Type B pancreatic cell (in vitro differentiated cells): ENCODE measurements around the gene DST. TPM values are rescaled to one million over a fixed set of nuclear protein-coding genes. Genes with fewer than 3 reads are reported as not detected.
A peak's percentile ranks its signal among the peaks of the same experiment; 100 is the strongest.

Source experiments
- DNase-seq: peaks from one replicate; pipeline ENCODE4 v3.0.0; 2021; ENCODE audit warnings: mixed read lengths; ENCODE audit not compliant: unreplicated experiment; ENCODE audit errors: extremely low spot score
- H3K27ac Mint-ChIP-seq: 2 replicates; pipeline ENCODE4 v1.8.0; 2021; ENCODE audit warnings: mild to moderate bottlenecking, mixed read lengths
- H3K27me3 Mint-ChIP-seq: 2 replicates; pipeline ENCODE4 v1.8.0; 2021; ENCODE audit warnings: mixed read lengths
- H3K36me3 Mint-ChIP-seq: 2 replicates; pipeline ENCODE4 v1.8.0; 2021; ENCODE audit warnings: mixed read lengths
- H3K4me1 Mint-ChIP-seq: one replicate; pipeline ENCODE4 v1.8.0; 2021; ENCODE audit warnings: mixed read lengths; ENCODE audit not compliant: unreplicated experiment
- H3K4me3 Mint-ChIP-seq: 2 replicates; pipeline ENCODE4 v1.8.0; 2021; ENCODE audit warnings: mild to moderate bottlenecking, mixed read lengths
- H3K9me3 Mint-ChIP-seq: 2 replicates; pipeline ENCODE4 v1.8.0; 2021; ENCODE audit warnings: mixed read lengths
- total RNA-seq: library from RNA; stranded (reverse); gene quantifications from 2 replicates; pipeline ENCODE4 v1.2.1, GENCODE V29; 2021; ENCODE audit warnings: low replicate concordance
- TF ChIP-seq, protein P1 (sequence below): fragments of 200-600 bp; sonication (generic); conservative IDR thresholded peaks from 2 replicates; pipeline ENCODE4 v1.5.0; 2021; ENCODE audit warnings: antibody characterized with exemption, mild to moderate bottlenecking

The DST gene
- total RNA-seq, 1 donor from 2014 or later: 116 TPM

DNA sequence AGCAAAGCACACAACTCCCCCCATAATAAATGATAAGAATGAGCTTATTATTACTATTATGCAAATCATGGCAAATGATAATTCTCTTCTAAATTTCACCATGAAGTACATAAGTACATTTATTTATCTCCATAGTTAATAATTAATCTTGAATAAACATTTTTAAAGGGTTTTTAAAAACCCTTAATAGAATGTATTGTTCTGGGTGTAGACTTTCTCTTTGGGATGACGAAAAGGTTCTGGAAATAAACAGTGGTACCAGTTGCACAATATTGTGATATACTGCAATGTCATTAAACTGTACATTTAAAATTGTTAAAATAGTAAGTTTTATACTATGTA, 18.0 kb downstream of the DST start:
- DNase-seq: no peak
- Mint-ChIP-seq H3K4me1 (no peaks in the 10 kb centered on the region), H3K9me3 (no peaks in the 10 kb centered on the region), H3K27me3 (no peaks in the 10 kb centered on the region), H3K27ac (peak overlapping the region; percentile 10), H3K36me3 (peaks cover 8% of the 10 kb centered on the region), H3K4me3 (no peak overlapping the region)
- TF ChIP-seq, protein P1, sequence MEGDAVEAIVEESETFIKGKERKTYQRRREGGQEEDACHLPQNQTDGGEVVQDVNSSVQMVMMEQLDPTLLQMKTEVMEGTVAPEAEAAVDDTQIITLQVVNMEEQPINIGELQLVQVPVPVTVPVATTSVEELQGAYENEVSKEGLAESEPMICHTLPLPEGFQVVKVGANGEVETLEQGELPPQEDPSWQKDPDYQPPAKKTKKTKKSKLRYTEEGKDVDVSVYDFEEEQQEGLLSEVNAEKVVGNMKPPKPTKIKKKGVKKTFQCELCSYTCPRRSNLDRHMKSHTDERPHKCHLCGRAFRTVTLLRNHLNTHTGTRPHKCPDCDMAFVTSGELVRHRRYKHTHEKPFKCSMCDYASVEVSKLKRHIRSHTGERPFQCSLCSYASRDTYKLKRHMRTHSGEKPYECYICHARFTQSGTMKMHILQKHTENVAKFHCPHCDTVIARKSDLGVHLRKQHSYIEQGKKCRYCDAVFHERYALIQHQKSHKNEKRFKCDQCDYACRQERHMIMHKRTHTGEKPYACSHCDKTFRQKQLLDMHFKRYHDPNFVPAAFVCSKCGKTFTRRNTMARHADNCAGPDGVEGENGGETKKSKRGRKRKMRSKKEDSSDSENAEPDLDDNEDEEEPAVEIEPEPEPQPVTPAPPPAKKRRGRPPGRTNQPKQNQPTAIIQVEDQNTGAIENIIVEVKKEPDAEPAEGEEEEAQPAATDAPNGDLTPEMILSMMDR: no peak

DNA sequence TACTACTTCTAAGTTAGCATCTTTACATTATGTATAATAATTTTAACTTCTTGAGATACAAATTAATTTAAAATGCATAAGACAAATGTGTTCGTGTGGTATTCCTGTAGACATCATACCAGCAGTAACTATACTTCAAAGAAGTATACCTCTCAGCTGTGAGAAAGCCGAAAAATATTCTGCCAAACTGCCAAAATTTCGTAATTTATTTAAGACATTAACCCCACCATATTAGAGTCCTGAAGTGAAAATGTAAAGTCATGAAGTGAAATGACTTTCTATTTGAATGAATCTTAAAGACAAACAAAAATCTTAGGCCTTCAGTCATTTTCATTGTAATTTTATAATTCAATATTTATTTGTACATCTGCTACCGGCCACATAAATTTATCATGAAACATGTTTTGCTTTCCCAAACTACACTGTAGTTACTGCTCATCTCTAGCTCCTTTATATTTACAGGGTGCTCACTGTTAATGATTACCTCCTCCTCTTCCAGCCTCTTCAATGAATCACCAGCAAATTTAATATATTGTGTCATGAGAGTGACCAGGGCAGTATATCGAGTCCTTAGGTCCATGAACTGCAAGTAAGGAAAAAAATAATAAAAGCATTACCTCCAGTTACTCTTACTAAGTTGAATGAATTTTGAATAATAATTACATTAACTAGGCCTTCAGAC, 18.5 kb downstream of the DST start:
- DNase-seq: no peak
- H3K4me3 Mint-ChIP-seq: no peak overlapping the region
- no peaks in the 10 kb centered on the region for H3K4me1 Mint-ChIP-seq
- no peak overlapping the region for H3K27ac Mint-ChIP-seq
- TF ChIP-seq, protein P1: no peak
- H3K36me3 Mint-ChIP-seq: peaks cover 8% of the 10 kb centered on the region
- no peaks in the 10 kb centered on the region for H3K27me3 Mint-ChIP-seq
- no peaks in the 10 kb centered on the region for H3K9me3 Mint-ChIP-seq

DNA sequence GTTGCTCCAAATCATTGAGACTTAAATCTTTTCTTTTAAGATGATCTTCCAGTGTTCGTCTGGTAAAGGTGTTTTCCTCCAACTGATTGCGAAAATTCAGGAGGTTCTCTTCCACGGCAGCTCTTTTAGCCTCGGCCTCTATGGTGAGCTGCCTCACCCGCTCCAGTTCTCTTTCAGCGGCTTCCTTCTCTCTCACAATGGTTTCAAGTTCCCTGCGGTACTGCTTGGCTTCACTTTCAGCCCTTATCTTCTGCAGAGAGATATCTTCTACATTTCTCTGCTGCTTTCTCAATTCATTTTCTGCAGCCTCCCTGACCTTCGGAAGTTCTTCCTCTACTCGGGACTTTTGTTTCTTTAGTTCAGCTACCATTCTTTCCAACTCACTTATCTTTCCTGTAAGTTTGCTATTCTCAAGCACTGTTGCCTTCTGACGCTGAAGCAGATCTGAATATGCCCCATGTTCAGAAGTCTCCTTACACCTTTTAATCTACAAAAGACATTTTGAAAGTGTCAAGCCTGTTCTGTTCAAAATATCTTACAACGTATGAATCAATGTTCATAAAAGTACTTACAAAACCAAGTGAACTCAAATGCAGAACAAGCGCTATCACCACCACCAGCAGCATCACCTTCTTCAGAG, 22.3 kb downstream of the DST start:
- Mint-ChIP-seq H3K27me3 (no peaks in the 10 kb centered on the region), H3K9me3 (no peaks in the 10 kb centered on the region), H3K27ac (no peak overlapping the region), H3K4me1 (no peaks in the 10 kb centered on the region), H3K4me3 (no peak overlapping the region), H3K36me3 (peaks cover 5% of the 10 kb centered on the region)
- TF ChIP-seq, protein P1: no peak
- DNase-seq: no peak

DNA sequence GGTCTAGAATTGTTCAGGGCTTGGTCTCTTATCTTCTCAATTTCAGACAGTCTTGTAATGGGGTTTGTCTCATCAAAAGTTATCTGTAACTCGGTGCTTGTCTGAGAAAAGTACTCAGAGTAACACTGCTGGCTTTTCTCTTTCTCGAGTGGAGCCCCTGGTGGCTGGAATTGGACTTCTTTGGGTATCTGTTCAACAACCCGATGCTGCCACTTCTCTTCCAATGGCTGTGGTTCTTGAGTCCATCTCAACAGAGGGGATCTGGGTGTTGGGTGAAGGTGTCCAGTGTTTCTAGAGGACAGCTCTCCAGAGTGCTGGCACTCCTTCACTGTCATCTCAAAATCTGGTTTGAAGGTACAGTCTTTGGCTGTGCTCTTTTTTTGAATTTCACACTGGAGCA, 24.6 kb downstream of the DST start:
- no peak overlapping the region for H3K27ac Mint-ChIP-seq
- no peaks in the 10 kb centered on the region for H3K9me3 Mint-ChIP-seq
- DNase-seq: no peak

DNA sequence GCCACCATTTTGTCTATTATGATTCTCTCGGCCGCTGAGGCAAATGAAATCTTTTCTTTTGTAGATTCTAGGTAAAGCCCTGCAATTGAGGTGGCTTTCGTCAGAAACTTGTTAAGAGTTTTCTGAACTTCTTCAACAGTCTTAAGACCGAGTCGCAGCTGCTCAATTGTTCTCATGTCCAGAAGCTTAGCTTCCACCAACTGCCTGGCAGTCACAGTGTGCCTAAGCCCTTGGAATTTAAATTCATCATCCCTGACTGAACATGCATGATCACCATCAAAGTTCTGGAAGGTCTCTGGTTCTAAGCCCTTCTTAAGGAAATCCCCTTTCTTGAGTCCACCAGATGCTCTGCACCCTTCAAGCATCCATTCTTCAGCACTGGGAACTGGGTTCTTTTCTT, 25.7 kb downstream of the DST start:
- peaks cover 9% of the 10 kb centered on the region for H3K36me3 Mint-ChIP-seq
- no peaks in the 10 kb centered on the region for H3K9me3 Mint-ChIP-seq
- no peak overlapping the region for H3K27ac Mint-ChIP-seq
- DNase-seq: no peak
- no peaks in the 10 kb centered on the region for H3K27me3 Mint-ChIP-seq
- no peaks in the 10 kb centered on the region for H3K4me1 Mint-ChIP-seq
- no peak overlapping the region for H3K4me3 Mint-ChIP-seq
- TF ChIP-seq, protein P1: no peak

More for the DNA sequence above, 24.6 kb downstream of the DST start:
- H3K27me3 Mint-ChIP-seq: no peaks in the 10 kb centered on the region
- H3K4me3 Mint-ChIP-seq: no peak overlapping the region
- H3K4me1 Mint-ChIP-seq: no peaks in the 10 kb centered on the region
- peaks cover 9% of the 10 kb centered on the region for H3K36me3 Mint-ChIP-seq
- TF ChIP-seq, protein P1: no peak
